Activated naive CD8-positive, alpha-beta T cell treated with anti-CD3 and anti-CD28 coated beads, Interleukin-2, amount 50 U/mL, for 24 hours (primary cell): ENCODE data around the gene HOXA10.

Experiments
- ATAC-seq: fragments of 150-1000 bp; cut with Tn5 transposase; one replicate; pipeline ENCODE4 v1.10.0; 2021
- DNase-seq: peaks from one replicate; pipeline ENCODE4 v3.0.0; 2021
- H3K27ac Mint-ChIP-seq: one replicate; pipeline ENCODE4 v1.8.0; 2021; ENCODE audit warnings: mild to moderate bottlenecking, mixed read lengths
- H3K27me3 Mint-ChIP-seq: one replicate; pipeline ENCODE4 v1.8.0; 2021; ENCODE audit warnings: mixed read lengths
- H3K36me3 Mint-ChIP-seq: one replicate; pipeline ENCODE4 v1.8.0; 2021; ENCODE audit warnings: low read depth, mixed read lengths
- H3K4me1 Mint-ChIP-seq: one replicate; pipeline ENCODE4 v1.8.0; 2021; ENCODE audit warnings: mixed read lengths
- H3K4me3 Mint-ChIP-seq: one replicate; pipeline ENCODE4 v1.8.0; 2021; ENCODE audit warnings: mild to moderate bottlenecking, moderate library complexity, mixed read lengths
- H3K9me3 Mint-ChIP-seq: one replicate; pipeline ENCODE4 v1.8.0; 2021; ENCODE audit warnings: mixed read lengths

The HOXA10 gene

DNA sequence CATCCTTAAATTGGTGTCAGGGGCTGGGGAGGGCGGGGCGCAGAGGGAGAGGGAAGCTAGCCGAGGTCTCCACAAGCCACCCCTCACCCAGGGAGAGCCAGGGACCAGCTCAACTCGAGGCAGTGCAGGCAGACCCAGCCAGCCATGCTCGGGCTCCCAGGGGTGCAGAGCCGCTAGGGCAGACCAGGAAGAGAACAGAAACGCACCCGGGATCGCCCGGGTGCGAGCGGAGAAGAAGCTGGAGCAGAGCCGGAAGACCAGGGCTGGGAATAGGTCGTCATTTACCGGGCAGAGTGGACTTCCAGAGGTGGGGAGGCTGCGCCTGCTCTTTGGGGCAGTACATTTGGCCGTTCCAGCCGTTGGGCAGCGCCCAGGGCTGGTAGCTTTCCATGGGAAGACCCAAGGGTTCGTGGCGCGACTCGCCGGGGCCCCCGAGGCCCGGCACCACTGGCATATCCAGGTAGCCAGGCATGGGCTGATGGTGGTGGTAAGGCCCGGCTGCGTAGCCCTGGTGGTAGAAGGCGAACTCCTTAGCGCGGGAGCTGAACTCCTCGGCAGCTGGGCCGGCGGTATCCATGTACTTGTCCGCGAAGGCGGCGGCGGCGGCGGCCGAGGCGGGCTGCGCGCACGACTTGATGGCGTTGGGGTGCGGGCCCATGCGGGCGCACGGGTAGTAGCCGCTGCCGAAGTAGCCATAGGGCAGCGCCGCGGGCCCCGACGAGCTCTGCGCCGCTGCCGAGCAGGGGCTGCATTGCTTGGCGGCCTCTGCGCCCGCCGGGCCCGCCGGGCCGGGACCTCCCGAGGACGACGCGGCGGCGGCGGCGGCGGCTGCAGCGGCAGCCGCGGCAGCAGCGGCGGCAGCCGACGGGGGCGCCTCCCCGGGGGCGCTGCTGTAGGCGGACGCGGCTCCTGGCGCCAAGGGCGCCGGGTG lies 25.0 kb upstream of the HOXA10 start:
- Mint-ChIP-seq H3K36me3 (no peaks in the 10 kb centered on the region), H3K4me1 (peaks cover 32% of the 10 kb centered on the region), H3K4me3 (peak overlapping the region; percentile 57), H3K27me3 (peaks cover 82% of the 10 kb centered on the region), H3K9me3 (no peaks in the 10 kb centered on the region), H3K27ac (no peak overlapping the region)
- ATAC-seq = peak; percentile 2
- DNase-seq = no peak

DNA sequence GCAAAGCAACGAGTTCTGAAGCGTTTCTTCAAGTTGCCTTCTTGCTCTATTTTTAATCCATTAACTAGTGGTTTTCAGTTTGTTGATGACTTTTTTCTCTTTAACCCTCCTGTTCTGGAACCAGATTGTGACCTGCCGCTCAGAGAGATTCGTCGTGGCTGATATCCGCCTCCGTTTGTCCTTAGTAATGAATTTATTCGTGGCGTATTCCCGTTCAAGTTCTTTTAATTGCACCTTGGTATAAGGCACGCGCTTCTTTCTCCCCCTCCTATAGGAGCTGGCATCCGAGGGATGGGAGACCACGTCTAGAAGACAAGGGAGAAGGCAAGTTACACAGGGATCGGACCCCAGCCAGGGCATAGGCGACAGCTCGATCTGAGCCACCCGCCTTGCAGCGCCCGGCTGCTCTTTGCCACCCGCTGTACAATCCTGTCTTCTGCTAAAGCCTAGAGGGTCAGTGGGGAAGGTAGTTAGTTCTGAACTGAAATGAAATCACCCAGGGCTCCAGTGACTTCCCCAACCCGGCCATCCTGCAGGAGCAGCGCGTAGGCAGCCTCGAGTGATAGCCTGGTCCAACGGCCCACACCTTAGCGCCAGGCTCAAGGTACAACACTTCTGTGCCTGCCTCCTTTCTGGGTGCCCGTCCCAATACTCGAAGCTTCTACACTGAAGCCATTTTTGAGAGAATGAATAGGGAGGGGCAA lies 24.2 kb upstream of the HOXA10 start:
- Mint-ChIP-seq H3K27me3 (peaks cover 84% of the 10 kb centered on the region), H3K4me1 (peaks cover 37% of the 10 kb centered on the region), H3K9me3 (no peaks in the 10 kb centered on the region), H3K36me3 (no peaks in the 10 kb centered on the region), H3K4me3 (no peak overlapping the region), H3K27ac (peak overlapping the region; percentile 25)
- no peak for ATAC-seq
- no peak for DNase-seq

DNA sequence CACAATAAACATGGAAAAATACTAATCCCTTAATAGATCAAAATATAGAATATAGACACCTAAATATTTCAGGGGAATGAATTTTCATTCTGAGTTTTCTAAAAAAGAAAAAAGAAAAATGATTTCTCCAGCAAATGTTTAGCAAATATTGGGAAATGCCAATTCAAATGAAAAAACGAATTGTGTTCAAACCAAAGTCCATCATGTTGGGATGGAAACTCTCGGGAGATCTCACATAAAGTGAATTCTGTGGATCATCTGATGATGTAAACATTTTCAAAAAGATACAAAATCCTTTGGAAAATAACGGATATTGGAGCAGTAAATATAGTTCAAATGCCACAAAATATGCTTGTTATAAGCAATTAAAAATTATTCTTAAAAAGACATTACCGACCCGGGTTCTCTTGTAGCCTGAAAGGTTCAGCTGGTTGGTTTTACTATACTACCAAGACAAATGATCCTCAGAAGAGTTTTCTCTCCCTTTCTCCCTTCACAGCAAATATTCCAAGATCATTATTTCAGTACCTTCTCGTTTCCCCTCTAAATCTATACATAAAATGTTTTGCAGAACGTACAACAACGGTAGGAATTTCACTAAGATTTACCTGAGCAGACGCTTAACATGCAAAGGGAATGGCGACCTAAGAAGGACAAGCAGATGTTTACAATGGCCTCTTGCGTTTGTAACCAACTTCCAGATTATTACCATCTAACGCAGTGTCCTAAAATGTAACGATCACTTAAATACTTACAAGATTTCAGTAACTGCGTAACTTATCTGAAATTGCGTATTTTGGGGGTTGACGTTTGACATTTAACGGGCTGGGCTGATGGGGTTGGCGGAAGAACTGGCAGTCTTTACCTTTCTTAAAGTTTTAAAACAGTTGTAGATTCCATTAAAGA lies 23.3 kb upstream of the HOXA10 start:
- no peak for DNase-seq
- no peak overlapping the region for H3K4me3 Mint-ChIP-seq
- no peak for ATAC-seq
- H3K9me3 Mint-ChIP-seq = no peaks in the 10 kb centered on the region
- H3K27me3 Mint-ChIP-seq = peaks cover 81% of the 10 kb centered on the region
- no peaks in the 10 kb centered on the region for H3K36me3 Mint-ChIP-seq
- H3K27ac Mint-ChIP-seq = no peak overlapping the region
- H3K4me1 Mint-ChIP-seq = peaks cover 38% of the 10 kb centered on the region

DNA sequence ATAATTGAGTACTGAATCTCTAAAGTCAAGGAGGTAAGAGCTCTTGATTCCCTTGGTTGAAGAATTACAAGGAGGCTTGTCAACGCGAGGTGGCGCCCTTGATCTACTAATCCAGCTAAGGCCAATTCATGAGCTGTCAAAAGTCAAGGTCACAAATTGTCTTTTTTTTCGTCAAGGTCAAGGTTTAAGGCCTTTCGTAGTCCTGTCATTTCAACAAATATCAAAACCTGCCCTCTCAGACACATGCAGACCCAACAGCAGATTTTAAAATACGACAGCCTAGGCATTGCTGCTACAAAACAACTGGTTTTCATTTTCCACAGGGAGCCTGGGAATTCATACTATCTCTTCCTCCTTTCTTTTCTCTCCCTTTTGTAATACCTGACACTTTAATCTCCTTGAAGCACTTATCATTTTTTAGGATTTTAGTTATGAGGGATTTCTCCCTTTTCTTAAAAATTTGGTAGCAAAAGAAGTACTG lies 22.2 kb upstream of the HOXA10 start:
- Mint-ChIP-seq H3K4me1 (peaks cover 28% of the 10 kb centered on the region), H3K36me3 (no peaks in the 10 kb centered on the region), H3K9me3 (no peaks in the 10 kb centered on the region), H3K4me3 (no peak overlapping the region), H3K27ac (no peak overlapping the region), H3K27me3 (peaks cover 81% of the 10 kb centered on the region)
- no peak for ATAC-seq
- DNase-seq = peak; percentile 82

DNA sequence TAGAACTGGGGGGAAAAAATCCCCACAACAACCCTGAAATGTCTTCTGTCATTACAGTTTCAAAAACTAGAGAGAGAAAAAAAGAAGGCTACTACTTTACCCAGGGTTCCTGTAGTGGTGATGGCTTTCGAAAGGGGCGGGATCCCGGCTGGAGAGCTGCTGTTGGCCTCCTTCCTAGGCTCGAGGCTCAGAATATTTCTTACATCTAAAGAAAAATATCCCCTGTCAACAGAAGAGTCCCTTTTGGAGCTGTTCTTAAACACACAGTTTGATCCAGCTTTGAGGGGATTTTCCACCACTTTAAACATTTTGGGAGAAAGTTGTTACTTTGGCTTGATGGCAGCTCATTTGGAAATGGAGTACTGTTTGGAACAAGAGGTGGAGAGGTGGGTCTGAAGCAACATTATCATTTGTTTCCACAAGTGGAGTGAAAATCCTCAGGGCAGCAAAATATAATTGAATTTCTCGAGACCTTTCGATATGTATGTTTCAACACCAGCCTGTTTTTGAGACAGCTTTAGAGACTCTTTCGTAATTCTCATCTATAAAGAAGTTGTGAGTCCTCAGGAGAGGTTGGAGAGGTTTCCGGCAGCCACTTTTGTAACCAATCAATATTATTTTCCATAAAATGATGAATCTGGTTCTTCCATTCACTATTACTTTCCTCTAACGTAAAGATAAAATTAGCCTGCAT lies 20.7 kb upstream of the HOXA10 start:
- Mint-ChIP-seq H3K27ac (no peak overlapping the region), H3K4me3 (no peak overlapping the region), H3K4me1 (peaks cover 17% of the 10 kb centered on the region), H3K9me3 (no peaks in the 10 kb centered on the region), H3K27me3 (peaks cover 83% of the 10 kb centered on the region), H3K36me3 (no peaks in the 10 kb centered on the region)
- DNase-seq = no peak
- ATAC-seq = no peak

DNA sequence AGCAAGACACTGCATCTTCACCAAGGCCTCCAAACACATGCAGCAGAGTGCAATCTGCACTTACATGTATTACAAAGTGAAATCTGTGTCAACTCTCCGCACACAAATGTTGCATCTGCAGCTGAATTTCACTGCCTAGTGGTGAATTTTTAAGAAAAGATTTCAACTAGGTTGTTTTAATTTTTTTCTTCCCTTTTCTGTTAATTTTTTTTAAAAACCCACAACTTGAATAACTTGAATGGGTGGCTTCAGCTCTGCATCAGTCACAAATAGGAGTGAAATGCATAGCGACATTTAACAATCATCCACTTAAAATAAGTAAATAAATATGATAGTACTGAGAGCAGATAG lies 19.9 kb upstream of the HOXA10 start:
- ATAC-seq (no peak), DNase-seq (no peak)
- no peak overlapping the region for H3K27ac Mint-ChIP-seq
- H3K4me3 Mint-ChIP-seq = no peak overlapping the region
- peaks cover 15% of the 10 kb centered on the region for H3K4me1 Mint-ChIP-seq
- H3K9me3 Mint-ChIP-seq = no peaks in the 10 kb centered on the region
- no peaks in the 10 kb centered on the region for H3K36me3 Mint-ChIP-seq
- H3K27me3 Mint-ChIP-seq = peaks cover 90% of the 10 kb centered on the region

DNA sequence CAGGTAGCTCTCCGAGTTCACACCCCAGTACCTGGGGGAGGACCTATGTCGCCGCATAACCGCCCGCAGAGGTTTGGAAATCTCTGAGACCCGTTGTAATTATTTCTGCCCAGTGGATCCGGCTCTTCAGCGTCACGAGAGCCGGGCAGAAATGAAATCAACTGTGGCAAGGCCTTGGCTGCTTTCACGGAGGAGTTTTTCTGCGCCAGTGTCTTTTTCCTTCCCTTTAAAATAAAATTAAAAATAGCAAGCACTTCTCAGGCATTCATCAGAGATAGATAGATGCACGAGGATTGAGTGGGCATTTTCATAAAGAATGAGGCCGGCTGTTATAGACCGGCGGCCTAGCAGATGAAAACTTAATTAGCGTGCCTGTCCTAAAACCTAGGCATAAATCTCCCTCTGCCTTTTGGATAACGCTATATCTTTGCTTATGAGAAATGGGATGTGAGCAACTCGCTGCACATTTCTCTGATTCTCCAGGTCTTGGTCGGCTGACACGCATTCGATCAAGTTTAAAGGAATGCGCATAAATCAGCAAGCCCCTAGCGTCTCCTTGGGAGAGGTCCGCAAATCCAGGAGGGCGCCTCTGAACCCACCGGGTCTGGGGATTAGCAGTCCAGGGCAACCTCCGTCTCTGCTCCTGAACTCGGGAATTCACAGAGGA lies 19.3 kb upstream of the HOXA10 start:
- ATAC-seq (no peak), DNase-seq (no peak)
- Mint-ChIP-seq H3K27ac (peak overlapping the region; percentile 35), H3K27me3 (peaks cover 88% of the 10 kb centered on the region), H3K4me3 (peak overlapping the region; percentile 17), H3K36me3 (no peaks in the 10 kb centered on the region), H3K4me1 (peaks cover 16% of the 10 kb centered on the region), H3K9me3 (no peaks in the 10 kb centered on the region)

DNA sequence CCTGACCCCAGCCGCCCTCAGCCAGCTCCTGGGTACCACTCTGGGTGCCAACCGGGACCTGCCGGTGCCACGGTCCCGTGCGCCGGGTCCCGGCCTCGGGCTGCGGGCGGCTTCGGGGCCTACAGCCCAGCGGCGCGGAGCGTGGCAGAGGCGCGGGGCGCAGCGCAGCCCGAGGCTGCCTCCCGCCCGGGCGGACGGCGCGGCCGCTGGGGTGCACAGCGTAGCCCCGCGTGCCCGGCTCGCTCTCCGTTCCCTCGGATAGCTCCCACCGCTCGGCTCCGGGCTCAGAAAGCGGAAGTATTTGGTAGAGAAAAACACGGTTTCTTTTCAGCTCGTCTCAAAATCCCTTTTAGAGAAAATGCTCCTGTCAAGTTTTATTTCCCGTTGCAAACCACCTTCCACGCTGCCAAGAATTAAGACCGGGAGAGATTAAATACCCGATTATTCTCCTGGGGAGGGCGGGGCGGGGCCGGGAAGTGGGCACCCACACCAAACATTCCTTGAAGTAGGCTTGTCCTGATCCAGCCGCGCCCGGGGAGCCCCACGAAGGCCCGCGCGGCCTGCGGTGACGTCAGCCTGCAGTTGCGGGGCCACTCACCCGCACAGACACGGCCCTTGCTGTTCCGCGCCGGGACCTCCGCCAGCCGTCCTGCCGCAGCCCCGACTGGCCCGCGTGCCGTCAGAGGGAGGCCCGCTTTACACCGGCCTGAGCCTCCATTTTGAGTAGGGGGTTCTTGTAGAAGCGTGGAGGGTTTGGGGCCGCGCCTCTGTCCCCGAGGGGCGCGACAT lies 18.6 kb upstream of the HOXA10 start:
- DNase-seq = no peak
- Mint-ChIP-seq H3K36me3 (no peaks in the 10 kb centered on the region), H3K27ac (no peak overlapping the region), H3K4me1 (peaks cover 20% of the 10 kb centered on the region), H3K9me3 (no peaks in the 10 kb centered on the region), H3K4me3 (peak overlapping the region; percentile 43), H3K27me3 (peaks cover 88% of the 10 kb centered on the region)
- ATAC-seq = peak; percentile 50

DNA sequence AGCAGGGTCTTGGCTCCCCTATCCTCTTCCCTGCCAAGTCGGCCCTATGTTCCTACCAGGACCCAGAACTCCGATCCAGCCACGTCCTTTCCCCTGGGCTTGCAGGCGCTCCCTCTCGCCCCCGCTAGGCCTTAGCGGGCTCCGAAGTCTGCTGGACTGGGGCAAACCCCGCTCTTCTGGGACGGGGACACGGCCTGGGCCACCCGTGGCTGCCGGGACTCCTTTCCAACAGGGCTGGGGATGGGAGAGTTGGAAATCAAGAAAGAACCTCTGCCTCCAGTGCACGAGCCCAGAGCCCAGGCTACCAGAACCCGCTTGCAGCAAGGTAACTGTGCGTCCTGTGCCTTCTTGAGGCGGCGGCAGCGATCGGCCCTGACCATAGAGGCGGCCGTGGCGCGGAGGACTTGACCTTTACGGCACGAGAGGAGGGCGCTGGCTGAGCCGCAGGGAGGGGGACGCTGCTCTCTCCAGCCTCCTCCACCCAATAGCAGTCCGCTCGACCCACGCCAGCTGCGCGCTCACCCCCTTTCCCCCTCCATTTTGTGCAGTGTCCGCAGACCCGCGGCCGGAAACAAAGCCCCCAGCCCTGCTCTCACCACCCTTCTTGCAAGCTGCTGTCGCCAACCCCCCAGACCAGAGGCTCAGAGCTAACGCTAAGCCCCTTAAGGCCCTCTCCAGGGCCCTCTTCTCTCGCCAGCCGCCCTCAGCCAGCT lies 17.9 kb upstream of the HOXA10 start:
- peaks cover 88% of the 10 kb centered on the region for H3K27me3 Mint-ChIP-seq
- no peak for ATAC-seq
- H3K27ac Mint-ChIP-seq = no peak overlapping the region
- no peaks in the 10 kb centered on the region for H3K36me3 Mint-ChIP-seq
- DNase-seq = no peak
- H3K9me3 Mint-ChIP-seq = no peaks in the 10 kb centered on the region
- peaks cover 23% of the 10 kb centered on the region for H3K4me1 Mint-ChIP-seq
- no peak overlapping the region for H3K4me3 Mint-ChIP-seq

DNA sequence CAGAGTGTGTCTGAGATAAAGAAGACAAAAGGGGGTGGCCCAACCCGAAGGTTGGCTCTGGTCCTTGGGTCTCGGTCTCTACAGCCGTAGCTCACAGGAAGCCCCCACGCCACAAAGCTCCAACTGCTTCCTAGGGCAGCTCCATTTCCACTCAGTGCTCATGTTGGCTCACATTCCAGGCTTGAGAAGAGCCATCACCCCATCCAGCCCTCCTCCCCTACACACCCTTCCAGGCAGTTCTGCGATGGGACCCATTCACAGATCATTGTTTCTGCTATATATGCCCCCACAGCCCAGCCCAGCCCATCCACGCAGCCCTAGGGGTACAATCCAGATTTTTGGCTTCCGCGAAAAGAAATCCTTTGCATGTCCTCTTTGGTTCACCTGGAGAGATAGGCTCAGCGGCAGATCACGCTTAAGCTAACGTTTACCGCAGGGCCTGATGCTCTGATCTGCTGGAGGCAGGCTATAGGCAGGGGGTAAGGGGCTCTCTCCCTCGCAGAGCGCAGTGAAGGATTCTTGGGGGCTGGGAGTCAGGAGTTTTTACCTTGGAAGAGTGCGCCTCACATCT lies 17.1 kb upstream of the HOXA10 start:
- H3K36me3 Mint-ChIP-seq = no peaks in the 10 kb centered on the region
- no peak overlapping the region for H3K4me3 Mint-ChIP-seq
- DNase-seq (no peak), ATAC-seq (no peak)
- no peaks in the 10 kb centered on the region for H3K9me3 Mint-ChIP-seq
- peaks cover 86% of the 10 kb centered on the region for H3K27me3 Mint-ChIP-seq
- H3K27ac Mint-ChIP-seq = peak overlapping the region; percentile 39
- peaks cover 25% of the 10 kb centered on the region for H3K4me1 Mint-ChIP-seq

DNA sequence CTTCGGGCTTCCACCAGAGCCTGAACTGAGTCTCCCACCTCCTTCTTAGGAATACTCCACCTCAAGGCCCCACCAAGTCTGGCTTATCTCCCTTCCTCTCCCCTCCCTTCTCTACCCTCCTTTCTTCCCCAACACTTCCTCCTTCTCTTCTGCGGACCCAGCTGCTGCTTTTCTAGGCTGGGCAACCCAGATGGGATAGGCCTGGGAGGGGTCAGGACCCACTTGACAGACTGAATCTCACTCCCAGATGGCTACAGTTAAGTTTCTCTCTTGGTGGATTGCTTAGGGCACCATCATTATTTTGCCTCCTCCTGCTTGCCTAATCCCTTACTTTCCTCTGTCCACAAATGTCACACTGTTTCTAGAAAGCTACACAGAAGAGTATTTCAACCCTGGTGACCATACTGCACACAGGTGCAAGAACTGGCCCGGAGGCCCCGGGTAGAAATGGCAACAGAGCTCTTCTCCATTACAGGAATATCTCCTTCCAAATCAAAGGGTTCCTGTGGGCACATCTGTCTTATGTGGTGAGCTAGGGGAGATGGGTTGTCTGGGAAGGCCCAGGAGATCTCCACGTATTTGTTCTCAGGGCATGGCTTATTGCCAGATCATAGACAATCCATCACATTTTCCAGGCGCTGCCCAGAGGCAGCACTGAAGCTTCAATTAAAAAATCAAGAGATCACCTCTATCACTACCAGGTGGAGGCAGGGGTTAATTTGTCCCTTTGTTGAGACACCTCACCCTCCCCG lies 16.1 kb upstream of the HOXA10 start:
- H3K27ac Mint-ChIP-seq = no peak overlapping the region
- DNase-seq = no peak
- no peaks in the 10 kb centered on the region for H3K9me3 Mint-ChIP-seq
- peaks cover 89% of the 10 kb centered on the region for H3K27me3 Mint-ChIP-seq
- no peaks in the 10 kb centered on the region for H3K36me3 Mint-ChIP-seq
- peaks cover 33% of the 10 kb centered on the region for H3K4me1 Mint-ChIP-seq
- H3K4me3 Mint-ChIP-seq = no peak overlapping the region
- no peak for ATAC-seq
